OCI-LY7 (cell line): Measurements from ENCODE around the gene TMEM269. TPM values are rescaled to one million over a fixed set of nuclear protein-coding genes. Genes with fewer than 3 reads are reported as not detected.

Source experiments
- BruUV-seq: library from RNA; stranded (reverse); fragments of 400-500 nt; replicated peaks from 2 replicates; lab custom pipeline; 2021; lab: Mats Ljungman, UMichigan
- CTCF ChIA-PET: fragments of 300-600 bp; sonication (Branson Sonifier 250); formaldehyde crosslinking; loops from one replicate; lab custom pipeline; 2022; ENCODE audit warnings: antibody characterized with exemption; ENCODE audit not compliant: unreplicated experiment; lab: Charles Lee
- POLR2A ChIA-PET: fragments of 300-600 bp; sonication (Branson Sonifier 250); formaldehyde crosslinking; loops from one replicate; lab custom pipeline; 2022; ENCODE audit warnings: antibody characterized with exemption; lab: Charles Lee
- DNase-seq: peaks from one replicate; pipeline ENCODE4 v3.0.0-alpha.2; 2015; ENCODE audit warnings: low spot score
- H2AFZ ChIP-seq: fragments of 200-600 bp; sonication (generic), shearing (Covaris generic); 2 replicates; pipeline ENCODE4 v1.6.1; 2014; ENCODE audit warnings: mild to moderate bottlenecking, antibody characterized with exemption, low read length, moderate library complexity
- H3K27ac ChIP-seq: fragments of 200-600 bp; sonication (generic); 2 replicates; pipeline ENCODE4 v1.5.1; 2014; ENCODE audit warnings: mixed run types, low read depth, mild to moderate bottlenecking, moderate library complexity, low read length, inconsistent platforms; ENCODE audit not compliant: poor library complexity, severe bottlenecking
- H3K36me3 ChIP-seq: fragments of 200-600 bp; sonication (generic); 2 replicates; pipeline ENCODE4 v1.6.1; 2014; ENCODE audit warnings: mild to moderate bottlenecking, antibody characterized with exemption, low read length, moderate library complexity, mixed read lengths; ENCODE audit not compliant: insufficient read depth
- H3K4me1 ChIP-seq: fragments of 200-600 bp; sonication (generic); 2 replicates; pipeline ENCODE4 v1.5.1; 2014; ENCODE audit warnings: mild to moderate bottlenecking, low read length; ENCODE audit not compliant: insufficient read depth, poor library complexity, severe bottlenecking
- H3K4me2 ChIP-seq: fragments of 200-600 bp; sonication (generic); 2 replicates; pipeline ENCODE4 v1.6.1; 2014; ENCODE audit warnings: mild to moderate bottlenecking, low read length
- H3K4me3 ChIP-seq: fragments of 200-600 bp; sonication (generic); 2 replicates; pipeline ENCODE4 v1.5.1; 2014; ENCODE audit warnings: mild to moderate bottlenecking, low read depth, low read length; ENCODE audit not compliant: poor library complexity, severe bottlenecking
- H3K79me2 ChIP-seq: fragments of 200-600 bp; sonication (generic); 2 replicates; pipeline ENCODE4 v1.6.1; 2016; ENCODE audit warnings: low read depth, mild to moderate bottlenecking, low read length, moderate library complexity, mixed read lengths; ENCODE audit not compliant: insufficient read depth
- H3K9me2 ChIP-seq: fragments of 200-600 bp; sonication (generic); 2 replicates; pipeline ENCODE4 v1.6.1; 2016; ENCODE audit warnings: mild to moderate bottlenecking, low read length, mixed read lengths; ENCODE audit not compliant: insufficient read depth
- H3K9me3 ChIP-seq: fragments of 200-600 bp; sonication (generic); 2 replicates; pipeline ENCODE4 v1.6.1; 2014; ENCODE audit warnings: mild to moderate bottlenecking, mixed run types, low read length, mixed read lengths
- H4K20me1 ChIP-seq: fragments of 200-600 bp; sonication (generic); 2 replicates; pipeline ENCODE4 v1.6.1; 2014; ENCODE audit warnings: mild to moderate bottlenecking, antibody characterized with exemption, low read length, moderate library complexity, mixed read lengths; ENCODE audit not compliant: insufficient read depth
- CTCF ChIP-seq: fragments of 200-600 bp; sonication (generic); conservative IDR thresholded peaks from 2 replicates; pipeline ENCODE4 v1.5.1; 2014; ENCODE audit warnings: mild to moderate bottlenecking, antibody characterized with exemption, low read length, moderate library complexity, mixed read lengths
- EZH2phosphoT487 ChIP-seq: fragments of 200-600 bp; sonication (generic); IDR thresholded peaks from 2 replicates; pipeline ENCODE4 v1.6.1; 2018; ENCODE audit warnings: low read depth, borderline replicate concordance, mild to moderate bottlenecking, mixed run types, antibody characterized with exemption, low read length, moderate library complexity, mixed read lengths
- intact Hi-C: fragments of 100-400 bp; cut with micrococcal nuclease; formaldehyde crosslinking; loops from one replicate; pipeline ENCODE4 v1.10.0; 2022; ENCODE audit not compliant: unreplicated experiment
- total RNA-seq, 2 experiments: library from RNA; depleted of rRNA in 1 of 2; stranded (reverse); fragments of >200 nt in 1 of 2; shearing (Covaris generic) in 1 of 2; gene quantifications; 2 replicates each; pipeline ENCODE4 v1.2.3, GENCODE V29; 2014 to 2022

TMEM269 gene
- total RNA-seq, 2 experiments from 2014 or later: 0.16 to 0.46 TPM

GRCh38 chr1:42825036-42825851 is 40.5 kb downstream of the TMEM269 start:
- Histone ChIP-seq H3K36me3 (no peaks in the 10 kb centered on the region), H3K9me2 (no peaks in the 10 kb centered on the region), H4K20me1 (no peaks in the 10 kb centered on the region), H2AFZ (no peak overlapping the region), H3K27ac (no peak overlapping the region), H3K79me2 (no peaks in the 10 kb centered on the region), H3K9me3 (no peaks in the 10 kb centered on the region), H3K4me1 (peaks cover 5% of the 10 kb centered on the region), H3K4me2 (no peak overlapping the region), H3K4me3 (no peak overlapping the region)
- BruUV-seq: no TSS peak
- no peak for TF ChIP-seq EZH2phosphoT487
- TF ChIP-seq CTCF: no peak
- ChIA-PET CTCF (no interaction called here), POLR2A (interaction anchor here (0.6 kb wide), 1 partner anchor 42 kb away, joined by 4 read pairs; no protein-coding TSS in a partner anchor)
- intact Hi-C loops: no loop called here
- no peak for DNase-seq

- no peak overlapping the region for H3K4me2 ChIP-seq
- POLR2A ChIA-PET: interaction anchor here (1.1 to 2.8 kb wide), 2 partner anchors 10 to 16 kb away, joined by 5 to 8 read pairs; partner anchors contain the start of gene ZNF691
- intact Hi-C loops: no loop called here
- no peaks in the 10 kb centered on the region for H3K4me1 ChIP-seq
- H3K4me3 ChIP-seq: no peak overlapping the region
- H3K27ac ChIP-seq: no peak overlapping the region
- DNase-seq: no peak
- H3K9me2 ChIP-seq: no peaks in the 10 kb centered on the region
- H3K9me3 ChIP-seq: no peaks in the 10 kb centered on the region
- H3K79me2 ChIP-seq: no peaks in the 10 kb centered on the region
- H4K20me1 ChIP-seq: no peaks in the 10 kb centered on the region
- no peak overlapping the region for H2AFZ ChIP-seq
- no peak for TF ChIP-seq CTCF
- no peak for TF ChIP-seq EZH2phosphoT487
- BruUV-seq: no TSS peak
- no peaks in the 10 kb centered on the region for H3K36me3 ChIP-seq
- CTCF ChIA-PET: no interaction called here
These were observed 45.8 kb downstream of the TMEM269 start for GRCh38 chr1:42830631-42831030.

- H3K9me2 ChIP-seq: no peaks in the 10 kb centered on the region
- H3K4me3 ChIP-seq: no peak overlapping the region
- H3K27ac ChIP-seq: no peak overlapping the region
- POLR2A ChIA-PET: interaction anchor here (1.1 kb wide), 1 partner anchor 11 kb away, joined by 5 read pairs; no protein-coding TSS in a partner anchor
- DNase-seq: no peak
- no peaks in the 10 kb centered on the region for H3K4me1 ChIP-seq
- H2AFZ ChIP-seq: no peak overlapping the region
- no peaks in the 10 kb centered on the region for H3K9me3 ChIP-seq
- no peak overlapping the region for H3K4me2 ChIP-seq
- no peaks in the 10 kb centered on the region for H3K79me2 ChIP-seq
- H4K20me1 ChIP-seq: no peaks in the 10 kb centered on the region
- TF ChIP-seq CTCF (no peak), EZH2phosphoT487 (no peak)
- BruUV-seq: no TSS peak
- H3K36me3 ChIP-seq: no peaks in the 10 kb centered on the region
- CTCF ChIA-PET: no interaction called here
- intact Hi-C loops: no loop called here
These were observed 46.5 kb downstream of the TMEM269 start for GRCh38 chr1:42831273-42831672.
